Neural crest cell (in vitro differentiated cells): ENCODE results near the gene INHBC. TPM values are rescaled to one million over a fixed set of nuclear protein-coding genes. Genes with fewer than 3 reads are reported as not detected.
"Not testable (repeated sequence)": the region's sequence is repeated elsewhere in the genome, so short reads cannot be mapped to it uniquely, and the experiment has no call there.

Experiments used
- DNase-seq: peaks from one replicate; pipeline ENCODE4 v3.0.0; 2021; ENCODE audit warnings: low read depth, mixed read lengths, low spot score
- H3K27ac Mint-ChIP-seq: one replicate; pipeline ENCODE4 v1.8.0; 2021; ENCODE audit warnings: mild to moderate bottlenecking, mixed read lengths; ENCODE audit not compliant: unreplicated experiment
- H3K27me3 Mint-ChIP-seq: 2 replicates; pipeline ENCODE4 v1.8.0; 2021; ENCODE audit warnings: low read depth, mild to moderate bottlenecking, mixed read lengths
- H3K36me3 Mint-ChIP-seq: 2 replicates; pipeline ENCODE4 v1.8.0; 2021; ENCODE audit warnings: low read depth, mild to moderate bottlenecking, mixed read lengths
- H3K4me1 Mint-ChIP-seq: 2 replicates; pipeline ENCODE4 v1.8.0; 2021; ENCODE audit warnings: mixed read lengths
- H3K4me3 Mint-ChIP-seq: one replicate; pipeline ENCODE4 v1.8.0; 2021; ENCODE audit warnings: mild to moderate bottlenecking, mixed read lengths
- H3K9me3 Mint-ChIP-seq: 2 replicates; pipeline ENCODE4 v1.8.0; 2021; ENCODE audit warnings: mixed read lengths
- CTCF ChIP-seq: fragments of 200-600 bp; sonication (generic); conservative IDR thresholded peaks from 2 replicates; pipeline ENCODE4 v1.5.0; 2021; ENCODE audit warnings: antibody characterized with exemption, mild to moderate bottlenecking
- total RNA-seq: library from RNA; stranded (reverse); gene quantifications from 2 replicates; pipeline ENCODE4 v1.2.1, GENCODE V29; 2021

Gene INHBC
- total RNA-seq, 1 donor from 2014 or later = not detected

- Mint-ChIP-seq H3K4me3 (no peak overlapping the region), H3K4me1 (no peaks in the 10 kb centered on the region), H3K9me3 (no peaks in the 10 kb centered on the region), H3K36me3 (peaks cover 17% of the 10 kb centered on the region), H3K27me3 (no peaks in the 10 kb centered on the region), H3K27ac (no peak overlapping the region)
- no peak for TF ChIP-seq CTCF
- no peak for DNase-seq
These were observed 44.4 kb upstream of the INHBC start for GRCh38 chr12:57390174-57390573.

DNA sequence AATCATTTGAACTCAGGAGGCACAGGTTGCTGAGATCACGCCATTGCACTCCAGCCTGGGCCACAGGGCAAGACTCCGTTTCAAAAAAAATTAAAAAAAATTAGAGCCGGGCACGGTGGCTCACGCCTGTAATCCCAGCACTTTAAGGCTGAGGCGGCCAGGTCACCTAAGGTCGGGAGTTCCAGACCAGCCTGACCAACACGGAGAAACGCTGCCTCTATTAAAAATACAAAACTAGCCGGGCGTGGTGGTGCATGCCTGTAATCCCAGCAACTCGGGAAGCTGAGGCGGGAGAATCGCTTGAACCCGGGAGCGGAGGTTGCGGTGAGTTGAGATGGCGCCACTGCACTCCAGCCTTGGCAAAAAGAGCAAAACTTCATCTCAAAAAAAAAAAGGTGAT is 39.5 kb upstream of the INHBC start:
- H3K4me1 Mint-ChIP-seq = no peaks in the 10 kb centered on the region
- no peak overlapping the region for H3K4me3 Mint-ChIP-seq
- no peak for TF ChIP-seq CTCF
- H3K27ac Mint-ChIP-seq = no peak overlapping the region
- H3K9me3 Mint-ChIP-seq = no peaks in the 10 kb centered on the region
- no peak for DNase-seq
- H3K36me3 Mint-ChIP-seq = peaks cover 16% of the 10 kb centered on the region
- H3K27me3 Mint-ChIP-seq = no peaks in the 10 kb centered on the region

DNA sequence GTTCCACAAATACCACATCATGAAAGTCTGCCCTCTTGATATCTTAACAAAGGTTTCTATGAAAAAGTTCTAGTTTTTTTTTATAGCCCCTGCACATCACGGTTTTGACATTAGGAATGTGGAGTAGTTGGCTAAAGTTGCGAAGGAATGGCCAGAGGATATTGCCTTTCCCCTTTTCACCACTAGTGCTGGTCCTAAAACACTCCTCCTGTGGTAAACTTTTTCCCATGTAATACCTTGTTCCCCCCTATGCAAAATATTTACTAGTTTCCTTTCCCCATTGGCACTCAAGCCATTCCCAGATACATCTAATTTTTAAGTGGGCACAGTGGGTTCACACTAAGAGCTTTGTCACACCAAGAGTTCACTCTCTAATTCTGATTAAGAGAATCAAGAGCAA is 37.1 kb upstream of the INHBC start:
- no peak for DNase-seq
- Mint-ChIP-seq H3K36me3 (peaks cover 13% of the 10 kb centered on the region), H3K4me3 (no peak overlapping the region), H3K9me3 (no peaks in the 10 kb centered on the region), H3K27me3 (no peaks in the 10 kb centered on the region), H3K27ac (no peak overlapping the region), H3K4me1 (peaks cover 3% of the 10 kb centered on the region)
- peak; percentile 18 for TF ChIP-seq CTCF

DNA sequence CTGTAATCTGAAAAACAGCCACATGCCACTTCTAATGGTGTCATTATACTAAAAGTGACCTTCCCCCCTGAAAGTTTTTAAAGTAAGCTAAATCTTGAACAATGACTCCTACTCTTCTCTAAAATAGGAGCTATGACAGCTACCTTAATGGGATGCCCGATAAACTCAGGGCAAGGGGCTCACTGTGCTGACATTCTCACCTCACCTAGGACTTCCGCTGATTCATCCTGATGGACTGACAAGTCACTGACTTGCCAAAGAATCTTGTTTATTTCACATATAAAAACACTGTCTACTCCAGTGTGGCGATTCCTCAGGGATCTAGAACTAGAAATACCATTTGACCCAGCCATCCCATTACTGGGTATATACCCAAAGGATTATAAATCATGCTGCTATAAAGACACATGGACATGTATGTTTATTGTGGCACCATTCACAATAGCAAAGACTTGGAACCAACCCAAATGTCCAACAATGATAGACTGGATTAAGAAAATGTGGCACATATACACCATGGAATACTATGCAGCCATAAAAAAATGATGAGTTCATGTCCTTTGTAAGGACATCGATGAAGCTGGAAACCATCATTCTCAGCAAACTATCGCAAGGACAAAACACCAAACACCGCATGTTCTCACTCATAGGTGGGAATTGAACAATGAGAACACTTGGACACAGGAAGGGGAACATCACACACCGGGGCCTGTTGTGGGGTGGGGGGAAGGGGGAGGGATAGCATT is 34.7 kb upstream of the INHBC start:
- DNase-seq, H3K36me3 Mint-ChIP-seq, H3K27me3 Mint-ChIP-seq, H3K4me3 Mint-ChIP-seq, H3K4me1 Mint-ChIP-seq, H3K9me3 Mint-ChIP-seq, H3K27ac Mint-ChIP-seq: not testable (repeated sequence)

DNA sequence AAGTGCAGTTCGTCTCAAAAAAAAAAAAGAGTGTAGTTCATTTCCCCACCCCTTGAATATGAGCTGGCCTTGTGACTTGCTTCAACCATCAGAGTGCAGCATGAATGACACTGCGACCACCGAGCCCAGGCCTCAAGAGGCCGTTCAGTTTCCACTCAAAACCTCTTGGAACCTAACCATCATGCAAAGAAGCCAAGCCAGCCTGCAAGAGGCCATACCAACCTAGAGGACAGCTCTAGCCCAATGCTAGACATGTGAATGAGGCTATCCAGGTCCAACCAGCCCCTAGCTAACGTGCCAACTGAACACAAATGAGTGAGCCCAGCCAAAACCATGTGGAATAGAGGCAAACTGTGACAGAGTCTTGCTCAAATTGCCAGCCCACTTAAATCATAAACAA is 33.4 kb upstream of the INHBC start:
- no peak for DNase-seq
- no peak for TF ChIP-seq CTCF
- Mint-ChIP-seq H3K27me3 (no peaks in the 10 kb centered on the region), H3K4me1 (peaks cover 3% of the 10 kb centered on the region), H3K36me3 (no peaks in the 10 kb centered on the region), H3K27ac (peak overlapping the region; percentile 43), H3K4me3 (no peak overlapping the region), H3K9me3 (no peaks in the 10 kb centered on the region)

GRCh38 chr12:57402156-57402555 is 32.4 kb upstream of the INHBC start:
- not testable (repeated sequence) for H3K27ac Mint-ChIP-seq, H3K27me3 Mint-ChIP-seq, DNase-seq, H3K36me3 Mint-ChIP-seq, H3K4me3 Mint-ChIP-seq, H3K9me3 Mint-ChIP-seq, H3K4me1 Mint-ChIP-seq
